H1 (cell line): ENCODE results near the gene MIX23. TPM values are rescaled to one million over a fixed set of nuclear protein-coding genes. Genes with fewer than 3 reads are reported as not detected.

ENCODE experiments used
- CTBP2 ChIP-seq: IDR thresholded peaks from 2 replicates; pipeline ENCODE4 v1.7.0; 2011; ENCODE audit warnings: borderline replicate concordance, mild to moderate bottlenecking, moderate library complexity, mixed read lengths, low read length; ENCODE audit not compliant: insufficient read depth, insufficient read length
- E2F6 ChIP-seq: IDR thresholded peaks from 2 replicates; pipeline ENCODE4 v1.6.1; 2012; ENCODE audit warnings: inconsistent platforms
- GTF2F1 ChIP-seq: IDR thresholded peaks from 2 replicates; pipeline ENCODE4 v1.6.1; 2012; ENCODE audit warnings: low read depth, low read length, improper control_type of control experiment, borderline replicate concordance
- JUND ChIP-seq: IDR thresholded peaks from 2 replicates; pipeline ENCODE4 v1.6.1; 2011; ENCODE audit warnings: mild to moderate bottlenecking, improper control_type of control experiment, low read length
- RAD21 ChIP-seq, 2 experiments: IDR thresholded peaks in 1 of 2; conservative IDR thresholded peaks in 1 of 2; 2 replicates each; pipeline ENCODE4 v1.6.1; 2011; ENCODE audit warnings: low read depth in 2 of 2, low read length in 2 of 2, improper control_type of control experiment in 1 of 2, inconsistent platforms in 1 of 2, mild to moderate bottlenecking in 1 of 2, moderate library complexity in 1 of 2
- RNF2 ChIP-seq: fragments of 200-900, 300-1000 bp; sonication (generic); IDR thresholded peaks from 2 replicates; pipeline ENCODE4 v1.7.1; 2016; ENCODE audit warnings: borderline replicate concordance, low read depth, mild to moderate bottlenecking, antibody characterized with exemption, low read length; ENCODE audit not compliant: poor library complexity, severe bottlenecking; ENCODE audit errors: missing control alignments
- polyA plus RNA-seq, 7 experiments: library from polyadenylated mRNA; depleted of rRNA in 3 of 7; stranded (reverse) in 5 of 7; unstranded in 2 of 7; fragments of >200 nt in 5 of 7; fragments of 200-250 nt in 2 of 7; gene quantifications; 1 replicate in 5 of 7; 2 replicates in 1 of 7; 4 replicates in 1 of 7; pipeline versions ENCODE4 v1.2.1 to v1.2.3, GENCODE V29; 2011 to 2013; ENCODE audit warnings: missing spikeins in 2 of 7, mixed read lengths in 2 of 7
- total RNA-seq: library from RNA; stranded (reverse); fragmentation: NEBNext Ultra II Directional; extraction: Animal tissue kit (Norgen Biotek cat#: 25700); gene quantifications from 2 replicates; pipeline ENCODE4 v1.2.1, GENCODE V29; 2021
- TF ChIP-seq, protein P1 (sequence below): fragments of 300-600 bp; sonication (generic); IDR thresholded peaks from 2 replicates; pipeline ENCODE4 v1.7.1; 2012; ENCODE audit warnings: low read length, moderate library complexity, mild to moderate bottlenecking, inconsistent platforms; ENCODE audit not compliant: insufficient replicate concordance

Gene MIX23
- total and polyA plus RNA-seq, 2 of the 8 experiments (the other 6 are each of a cell fraction or from before 2014, with no cell fraction given) = 22.1 to 69.6 TPM

GRCh38 chr3:122415762-122416654 is 33.0 kb upstream of the MIX23 start, which contains the start of gene WDR5B (continued):
- TF ChIP-seq, protein P1, sequence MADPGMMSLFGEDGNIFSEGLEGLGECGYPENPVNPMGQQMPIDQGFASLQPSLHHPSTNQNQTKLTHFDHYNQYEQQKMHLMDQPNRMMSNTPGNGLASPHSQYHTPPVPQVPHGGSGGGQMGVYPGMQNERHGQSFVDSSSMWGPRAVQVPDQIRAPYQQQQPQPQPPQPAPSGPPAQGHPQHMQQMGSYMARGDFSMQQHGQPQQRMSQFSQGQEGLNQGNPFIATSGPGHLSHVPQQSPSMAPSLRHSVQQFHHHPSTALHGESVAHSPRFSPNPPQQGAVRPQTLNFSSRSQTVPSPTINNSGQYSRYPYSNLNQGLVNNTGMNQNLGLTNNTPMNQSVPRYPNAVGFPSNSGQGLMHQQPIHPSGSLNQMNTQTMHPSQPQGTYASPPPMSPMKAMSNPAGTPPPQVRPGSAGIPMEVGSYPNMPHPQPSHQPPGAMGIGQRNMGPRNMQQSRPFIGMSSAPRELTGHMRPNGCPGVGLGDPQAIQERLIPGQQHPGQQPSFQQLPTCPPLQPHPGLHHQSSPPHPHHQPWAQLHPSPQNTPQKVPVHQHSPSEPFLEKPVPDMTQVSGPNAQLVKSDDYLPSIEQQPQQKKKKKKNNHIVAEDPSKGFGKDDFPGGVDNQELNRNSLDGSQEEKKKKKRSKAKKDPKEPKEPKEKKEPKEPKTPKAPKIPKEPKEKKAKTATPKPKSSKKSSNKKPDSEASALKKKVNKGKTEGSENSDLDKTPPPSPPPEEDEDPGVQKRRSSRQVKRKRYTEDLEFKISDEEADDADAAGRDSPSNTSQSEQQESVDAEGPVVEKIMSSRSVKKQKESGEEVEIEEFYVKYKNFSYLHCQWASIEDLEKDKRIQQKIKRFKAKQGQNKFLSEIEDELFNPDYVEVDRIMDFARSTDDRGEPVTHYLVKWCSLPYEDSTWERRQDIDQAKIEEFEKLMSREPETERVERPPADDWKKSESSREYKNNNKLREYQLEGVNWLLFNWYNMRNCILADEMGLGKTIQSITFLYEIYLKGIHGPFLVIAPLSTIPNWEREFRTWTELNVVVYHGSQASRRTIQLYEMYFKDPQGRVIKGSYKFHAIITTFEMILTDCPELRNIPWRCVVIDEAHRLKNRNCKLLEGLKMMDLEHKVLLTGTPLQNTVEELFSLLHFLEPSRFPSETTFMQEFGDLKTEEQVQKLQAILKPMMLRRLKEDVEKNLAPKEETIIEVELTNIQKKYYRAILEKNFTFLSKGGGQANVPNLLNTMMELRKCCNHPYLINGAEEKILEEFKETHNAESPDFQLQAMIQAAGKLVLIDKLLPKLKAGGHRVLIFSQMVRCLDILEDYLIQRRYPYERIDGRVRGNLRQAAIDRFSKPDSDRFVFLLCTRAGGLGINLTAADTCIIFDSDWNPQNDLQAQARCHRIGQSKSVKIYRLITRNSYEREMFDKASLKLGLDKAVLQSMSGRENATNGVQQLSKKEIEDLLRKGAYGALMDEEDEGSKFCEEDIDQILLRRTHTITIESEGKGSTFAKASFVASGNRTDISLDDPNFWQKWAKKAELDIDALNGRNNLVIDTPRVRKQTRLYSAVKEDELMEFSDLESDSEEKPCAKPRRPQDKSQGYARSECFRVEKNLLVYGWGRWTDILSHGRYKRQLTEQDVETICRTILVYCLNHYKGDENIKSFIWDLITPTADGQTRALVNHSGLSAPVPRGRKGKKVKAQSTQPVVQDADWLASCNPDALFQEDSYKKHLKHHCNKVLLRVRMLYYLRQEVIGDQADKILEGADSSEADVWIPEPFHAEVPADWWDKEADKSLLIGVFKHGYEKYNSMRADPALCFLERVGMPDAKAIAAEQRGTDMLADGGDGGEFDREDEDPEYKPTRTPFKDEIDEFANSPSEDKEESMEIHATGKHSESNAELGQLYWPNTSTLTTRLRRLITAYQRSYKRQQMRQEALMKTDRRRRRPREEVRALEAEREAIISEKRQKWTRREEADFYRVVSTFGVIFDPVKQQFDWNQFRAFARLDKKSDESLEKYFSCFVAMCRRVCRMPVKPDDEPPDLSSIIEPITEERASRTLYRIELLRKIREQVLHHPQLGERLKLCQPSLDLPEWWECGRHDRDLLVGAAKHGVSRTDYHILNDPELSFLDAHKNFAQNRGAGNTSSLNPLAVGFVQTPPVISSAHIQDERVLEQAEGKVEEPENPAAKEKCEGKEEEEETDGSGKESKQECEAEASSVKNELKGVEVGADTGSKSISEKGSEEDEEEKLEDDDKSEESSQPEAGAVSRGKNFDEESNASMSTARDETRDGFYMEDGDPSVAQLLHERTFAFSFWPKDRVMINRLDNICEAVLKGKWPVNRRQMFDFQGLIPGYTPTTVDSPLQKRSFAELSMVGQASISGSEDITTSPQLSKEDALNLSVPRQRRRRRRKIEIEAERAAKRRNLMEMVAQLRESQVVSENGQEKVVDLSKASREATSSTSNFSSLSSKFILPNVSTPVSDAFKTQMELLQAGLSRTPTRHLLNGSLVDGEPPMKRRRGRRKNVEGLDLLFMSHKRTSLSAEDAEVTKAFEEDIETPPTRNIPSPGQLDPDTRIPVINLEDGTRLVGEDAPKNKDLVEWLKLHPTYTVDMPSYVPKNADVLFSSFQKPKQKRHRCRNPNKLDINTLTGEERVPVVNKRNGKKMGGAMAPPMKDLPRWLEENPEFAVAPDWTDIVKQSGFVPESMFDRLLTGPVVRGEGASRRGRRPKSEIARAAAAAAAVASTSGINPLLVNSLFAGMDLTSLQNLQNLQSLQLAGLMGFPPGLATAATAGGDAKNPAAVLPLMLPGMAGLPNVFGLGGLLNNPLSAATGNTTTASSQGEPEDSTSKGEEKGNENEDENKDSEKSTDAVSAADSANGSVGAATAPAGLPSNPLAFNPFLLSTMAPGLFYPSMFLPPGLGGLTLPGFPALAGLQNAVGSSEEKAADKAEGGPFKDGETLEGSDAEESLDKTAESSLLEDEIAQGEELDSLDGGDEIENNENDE = no peak
- peak; percentile 24; the same call in 1 of the 2 replicates for TF ChIP-seq E2F6
- TF ChIP-seq GTF2F1 = peak; percentile 27; the same call in 1 of the 2 replicates
- peak in 1 of 2 experiments; percentile 13; a peak in 1 of 4 replicates for TF ChIP-seq RAD21 (IDR thresholded peaks at IDR 0.05 in 1 of 2, conservative IDR thresholded peaks at IDR 0.05 in 1 of 2; ENCODE audit: low read depth in 2 of 2, low read length in 2 of 2)
- TF ChIP-seq CTBP2 = no peak
- no peak for TF ChIP-seq RNF2
- TF ChIP-seq JUND = no peak
